ENCODE results near the gene PDCD1.
"Not testable (repeated sequence)": the region's sequence is repeated elsewhere in the genome, so short reads cannot be mapped to it uniquely, and the experiment has no call there.

Gene PDCD1

DNA sequence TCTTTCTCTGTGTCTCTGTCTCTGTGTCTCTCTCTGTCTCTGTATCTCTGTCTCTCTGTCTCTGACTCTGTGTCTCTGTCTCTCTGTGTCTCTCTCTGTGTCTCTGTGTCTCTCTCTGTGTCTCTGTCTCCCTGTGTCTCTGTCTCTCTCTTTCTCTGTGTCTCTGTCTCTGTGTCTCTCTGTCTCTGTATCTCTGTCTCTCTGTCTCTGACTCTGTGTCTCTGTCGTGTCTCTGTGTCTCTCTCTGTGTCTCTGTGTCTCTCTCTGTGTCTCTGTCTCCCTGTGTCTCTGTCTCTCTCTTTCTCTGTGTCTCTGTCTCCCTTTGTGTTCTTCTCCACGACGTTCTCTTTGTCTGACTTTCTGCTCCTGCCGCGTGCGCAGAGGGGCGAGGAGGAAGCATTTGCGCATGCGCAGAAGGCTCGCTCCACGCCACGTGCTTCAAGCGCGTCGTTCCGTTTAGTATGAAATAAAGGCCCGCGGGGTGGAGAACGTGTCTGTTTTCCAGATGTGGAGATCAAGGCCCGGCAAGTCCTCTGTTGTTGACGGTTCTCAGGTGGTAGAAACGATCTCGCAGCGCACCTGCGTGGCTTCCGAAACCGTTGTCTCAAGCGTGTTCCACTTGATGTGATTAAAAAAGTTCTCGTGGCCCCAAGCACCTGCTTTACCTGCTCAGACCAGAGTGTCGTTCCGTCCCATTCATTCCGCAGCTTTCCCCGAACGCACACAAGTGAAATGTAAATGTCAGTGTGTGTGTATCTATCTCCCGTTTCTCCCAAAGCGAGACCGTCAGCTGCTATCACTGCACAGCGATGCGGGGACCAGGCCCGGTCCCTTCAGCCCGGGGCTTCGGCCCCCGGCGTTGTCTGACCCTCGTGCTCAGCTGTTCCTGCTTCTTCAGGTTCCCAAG, 34.9 kb downstream of the PDCD1 start:
- DNase-seq: not testable (repeated sequence)

DNA sequence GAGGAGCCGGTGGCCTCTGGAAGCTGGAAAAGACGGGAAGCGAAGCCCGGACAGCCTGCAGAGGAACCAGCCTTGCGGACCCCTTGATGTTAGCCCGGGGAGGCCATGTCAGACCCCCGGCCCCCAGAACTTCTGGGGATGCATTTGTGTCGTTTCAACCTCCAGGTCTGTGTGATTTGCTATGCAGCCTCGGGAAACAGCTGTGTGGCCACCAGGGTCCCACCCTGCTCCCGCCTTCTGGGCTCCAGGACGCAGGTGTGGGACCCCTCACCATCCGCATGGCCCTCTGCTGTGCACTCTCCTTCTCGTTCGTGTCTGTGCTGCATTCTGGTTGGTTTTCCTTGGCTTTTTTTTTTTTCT, 36.5 kb downstream of the PDCD1 start:
- DNase-seq: no peak

DNA sequence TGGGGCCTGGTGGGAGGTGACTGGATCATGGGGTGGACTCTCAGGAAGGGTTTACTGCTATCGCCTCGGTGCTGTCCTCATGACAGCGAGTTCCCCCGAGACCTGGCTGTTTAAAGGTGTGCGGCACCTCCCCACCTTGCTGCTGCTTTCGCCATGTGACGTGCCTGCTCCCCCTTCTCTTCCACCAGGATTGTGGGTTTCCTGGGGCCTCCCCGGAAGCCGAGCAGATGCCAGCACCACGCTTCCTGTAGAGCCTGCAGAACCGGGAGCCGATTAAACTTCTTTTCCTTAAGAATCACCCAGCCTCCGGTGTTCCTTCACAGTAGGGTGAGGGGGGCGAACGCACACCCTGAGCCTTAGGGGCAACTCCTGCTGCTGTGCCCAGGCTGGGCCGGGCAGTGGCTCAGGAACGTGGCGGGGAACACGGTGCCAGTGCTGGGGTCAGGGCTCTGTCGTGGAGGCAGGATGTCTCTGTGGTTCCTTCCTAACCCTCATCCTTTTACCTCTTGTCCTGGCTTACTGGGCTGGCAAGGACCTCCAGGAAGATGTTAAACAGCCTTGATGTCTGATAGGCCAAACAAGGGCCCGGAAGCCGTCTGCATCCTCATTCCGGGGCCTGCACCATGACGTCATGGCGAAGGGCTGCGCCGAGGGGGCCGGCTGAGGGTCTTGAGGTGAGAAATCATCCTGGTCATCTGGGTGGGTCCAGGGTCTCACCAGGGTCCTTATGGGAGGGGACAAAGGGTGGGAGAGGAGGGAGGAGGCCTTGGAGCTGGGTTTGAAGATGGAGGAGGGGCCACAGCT, 37.0 kb downstream of the PDCD1 start:
- DNase-seq: no peak

DNA sequence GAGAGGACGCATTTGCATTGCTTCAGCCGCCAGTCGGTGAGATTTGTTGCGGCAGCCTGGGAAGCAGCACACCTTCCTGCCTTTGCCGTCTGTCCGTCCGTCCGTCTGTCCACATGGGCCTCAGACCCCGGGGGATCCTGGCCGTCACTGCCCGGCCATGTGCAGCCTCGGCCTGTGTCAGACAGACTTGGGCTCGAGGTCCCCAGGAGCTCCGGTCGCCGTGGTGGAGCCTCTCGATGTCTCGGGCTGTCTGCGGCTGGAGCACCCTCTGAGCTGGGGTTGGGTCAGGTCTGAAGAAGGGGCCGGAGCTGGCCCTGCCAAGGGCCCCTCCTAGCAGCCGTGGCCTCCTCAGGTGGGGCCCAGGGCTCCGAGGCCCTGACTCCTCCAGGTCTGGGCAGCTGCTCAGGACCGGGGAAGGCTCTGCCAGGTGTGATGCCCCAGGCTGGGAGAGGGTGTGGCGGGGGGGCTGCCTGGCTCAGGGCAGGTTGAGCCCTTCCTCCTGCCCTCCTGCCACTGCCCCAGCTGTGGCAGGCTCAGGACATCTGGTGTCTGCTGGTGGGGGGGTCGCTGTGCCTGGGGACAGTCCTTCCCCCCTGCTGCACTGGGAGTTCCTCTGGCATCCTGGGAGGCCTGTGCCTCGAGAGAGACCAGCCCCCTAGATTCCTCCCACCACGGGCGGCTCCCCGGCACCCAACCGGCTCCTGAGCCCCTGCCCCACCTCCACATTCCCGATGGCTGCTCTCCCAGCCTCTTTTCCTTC, 37.9 kb downstream of the PDCD1 start:
- DNase-seq: no peak

DNA sequence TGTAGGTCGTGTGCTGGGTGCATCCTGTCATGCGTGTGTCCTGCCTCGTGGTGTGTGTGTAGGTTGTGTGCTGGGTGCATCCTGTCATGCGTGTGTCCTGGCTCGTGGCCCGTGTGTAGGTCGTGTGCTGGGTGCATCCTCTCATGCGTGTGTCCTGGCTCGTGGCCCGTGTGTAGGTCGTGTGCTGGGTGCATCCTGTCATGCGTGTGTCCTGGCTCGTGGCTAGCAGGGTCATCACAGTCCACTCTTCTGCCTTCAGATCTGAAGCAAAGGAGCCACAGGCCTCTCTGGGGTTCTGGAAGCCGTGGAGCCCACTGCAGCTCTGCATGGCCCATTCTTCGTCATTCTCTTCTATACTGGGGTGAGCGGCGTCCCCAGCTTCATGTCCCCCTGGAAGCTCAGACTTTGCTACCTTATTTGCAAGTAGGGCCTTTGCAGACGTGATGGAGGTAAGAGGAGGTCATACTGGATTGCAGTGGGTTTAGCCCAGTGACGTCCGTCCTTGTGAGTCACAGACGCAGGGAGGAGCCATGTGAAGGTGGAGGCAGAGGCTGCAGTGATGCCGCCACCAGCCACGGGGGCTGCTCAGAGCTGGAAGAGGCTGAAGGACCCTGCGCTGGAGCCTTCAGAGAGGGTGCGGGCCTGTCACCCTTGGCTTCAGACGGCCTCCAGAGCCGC, 38.6 kb downstream of the PDCD1 start:
- not testable (repeated sequence) for DNase-seq

DNA sequence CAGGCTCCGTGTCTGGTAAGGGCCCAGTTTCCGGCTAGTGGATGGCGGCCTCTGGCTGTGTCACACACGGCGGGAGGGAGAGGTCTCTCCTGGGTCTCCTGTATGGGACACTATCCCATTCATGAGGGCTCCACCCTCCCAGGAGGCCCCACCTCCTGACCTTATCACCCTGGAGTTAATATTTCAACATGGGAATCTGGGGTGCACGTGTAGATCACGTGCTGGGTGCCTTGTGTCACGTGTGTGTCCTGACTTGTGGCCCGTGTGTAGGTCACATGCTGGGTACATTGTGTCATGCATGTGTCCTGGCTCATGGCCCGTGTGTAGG, 39.8 kb downstream of the PDCD1 start:
- DNase-seq: no peak

DNA sequence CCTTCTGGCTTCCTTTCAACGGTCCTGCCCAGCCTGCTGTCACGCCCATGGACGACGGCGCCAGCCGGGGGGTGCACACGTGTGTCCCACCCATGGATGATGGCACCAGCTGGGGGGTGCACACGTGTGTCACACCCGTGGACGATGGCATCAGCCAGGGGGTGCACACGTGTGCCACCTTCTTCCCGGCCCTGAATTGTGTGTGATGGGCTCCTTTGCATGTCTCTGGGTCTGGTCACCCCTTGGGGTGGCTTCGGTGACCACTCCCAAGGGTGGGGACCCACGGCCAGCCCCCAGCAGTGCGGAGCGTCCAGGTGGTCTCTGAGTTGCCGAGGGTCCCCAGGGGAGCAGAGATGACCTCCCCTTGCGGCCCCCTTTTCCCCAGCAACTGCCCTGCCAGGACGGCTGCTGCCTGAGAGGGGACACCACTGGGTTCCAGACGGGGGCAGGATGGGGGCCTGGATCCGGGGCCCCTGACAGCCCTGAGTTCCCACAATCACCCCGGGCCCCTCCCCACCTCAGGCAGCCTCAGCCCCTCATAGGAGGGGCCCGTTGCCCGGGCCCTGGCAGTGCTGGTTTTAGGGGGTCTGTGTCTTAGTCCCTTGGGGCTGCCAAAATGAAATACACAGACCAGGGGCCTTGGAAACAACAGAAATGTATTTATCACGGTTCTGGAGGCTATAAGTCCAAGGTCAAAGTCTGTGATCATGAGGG, 40.3 kb downstream of the PDCD1 start:
- DNase-seq: no peak

DNA sequence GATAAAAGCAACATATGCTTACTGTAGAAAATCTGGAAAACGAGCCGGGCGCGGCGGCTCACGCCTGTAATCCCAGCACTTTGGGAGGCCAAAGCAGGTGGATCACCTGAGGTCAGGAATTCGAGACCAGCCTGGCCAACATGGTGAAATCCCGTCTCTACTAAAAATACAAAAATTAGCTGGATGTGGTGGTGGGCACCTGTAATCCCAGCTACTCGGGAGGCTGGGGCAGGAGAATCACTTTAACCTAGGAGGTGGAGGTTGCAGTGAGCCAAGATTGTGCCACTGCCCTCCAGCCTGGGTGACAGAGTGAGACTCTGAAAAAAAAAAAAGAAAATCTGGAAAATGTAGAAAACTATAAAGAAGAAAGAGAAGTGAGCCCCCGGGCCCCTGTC, 40.9 kb downstream of the PDCD1 start:
- not testable (repeated sequence) for DNase-seq

DNA sequence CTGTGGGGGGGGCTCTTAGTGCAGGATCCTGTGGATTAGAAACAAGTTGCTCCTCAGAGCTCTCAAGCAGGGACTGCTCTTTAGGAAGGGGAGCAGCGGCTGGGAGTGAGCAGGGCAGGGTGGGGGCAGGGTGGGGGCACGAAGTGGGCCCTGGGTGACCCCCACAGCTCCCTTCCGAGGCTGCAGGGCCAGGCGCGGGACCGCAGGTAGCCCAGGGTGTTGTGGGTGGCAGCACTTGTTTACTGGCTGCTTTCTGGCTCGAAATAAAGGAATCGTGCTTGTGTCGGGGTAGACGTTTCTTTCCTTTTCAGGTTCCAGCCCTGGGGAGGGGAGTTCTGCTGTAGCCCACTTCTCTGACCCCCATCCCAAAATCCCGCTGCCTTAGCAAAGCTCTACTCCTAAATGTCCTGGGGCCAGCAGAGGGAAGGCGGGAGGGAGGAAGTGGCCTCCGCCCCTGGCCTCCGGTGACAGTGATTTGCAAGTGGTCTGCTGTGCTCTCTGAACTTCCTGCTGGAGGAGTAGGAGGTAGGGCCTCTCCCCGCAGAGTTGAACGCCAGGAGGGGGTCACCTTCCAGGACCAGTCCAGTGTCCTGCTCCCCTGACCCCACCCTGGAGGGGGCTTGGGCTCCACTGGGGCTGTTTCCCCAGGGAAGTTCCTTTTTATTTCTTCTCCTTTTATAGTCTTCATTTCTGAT, 41.4 kb downstream of the PDCD1 start:
- DNase-seq: no peak

DNA sequence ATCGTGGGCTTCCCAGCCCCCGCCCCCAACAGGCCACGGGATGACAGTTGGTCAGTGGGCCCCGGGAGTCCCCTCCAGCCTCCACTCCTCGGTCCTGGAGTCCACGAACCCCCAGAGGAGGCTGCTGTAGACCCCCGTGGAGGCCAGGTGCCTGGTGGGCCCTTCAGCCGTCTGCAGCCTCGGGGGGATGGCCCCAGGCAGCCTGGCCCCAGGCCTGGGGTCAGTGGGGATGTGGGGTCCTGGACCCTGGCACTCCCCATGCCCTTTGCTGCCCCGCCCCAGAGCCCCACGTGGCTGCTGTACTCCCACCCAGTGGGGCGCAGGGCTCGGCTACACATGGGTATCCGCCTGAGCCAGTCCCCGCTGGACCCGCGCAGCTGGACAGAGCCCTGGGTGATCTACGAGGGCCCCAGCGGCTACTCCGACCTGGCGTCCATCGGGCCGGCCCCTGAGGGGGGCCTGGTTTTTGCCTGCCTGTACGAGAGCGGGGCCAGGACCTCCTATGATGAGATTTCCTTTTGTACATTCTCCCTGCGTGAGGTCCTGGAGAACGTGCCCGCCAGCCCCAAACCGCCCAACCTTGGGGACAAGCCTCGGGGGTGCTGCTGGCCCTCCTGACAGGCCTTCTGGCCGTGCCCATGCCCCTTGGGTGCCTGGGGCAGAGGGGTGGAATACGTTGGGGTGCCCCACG, 42.1 kb downstream of the PDCD1 start:
- DNase-seq: no peak

DNA sequence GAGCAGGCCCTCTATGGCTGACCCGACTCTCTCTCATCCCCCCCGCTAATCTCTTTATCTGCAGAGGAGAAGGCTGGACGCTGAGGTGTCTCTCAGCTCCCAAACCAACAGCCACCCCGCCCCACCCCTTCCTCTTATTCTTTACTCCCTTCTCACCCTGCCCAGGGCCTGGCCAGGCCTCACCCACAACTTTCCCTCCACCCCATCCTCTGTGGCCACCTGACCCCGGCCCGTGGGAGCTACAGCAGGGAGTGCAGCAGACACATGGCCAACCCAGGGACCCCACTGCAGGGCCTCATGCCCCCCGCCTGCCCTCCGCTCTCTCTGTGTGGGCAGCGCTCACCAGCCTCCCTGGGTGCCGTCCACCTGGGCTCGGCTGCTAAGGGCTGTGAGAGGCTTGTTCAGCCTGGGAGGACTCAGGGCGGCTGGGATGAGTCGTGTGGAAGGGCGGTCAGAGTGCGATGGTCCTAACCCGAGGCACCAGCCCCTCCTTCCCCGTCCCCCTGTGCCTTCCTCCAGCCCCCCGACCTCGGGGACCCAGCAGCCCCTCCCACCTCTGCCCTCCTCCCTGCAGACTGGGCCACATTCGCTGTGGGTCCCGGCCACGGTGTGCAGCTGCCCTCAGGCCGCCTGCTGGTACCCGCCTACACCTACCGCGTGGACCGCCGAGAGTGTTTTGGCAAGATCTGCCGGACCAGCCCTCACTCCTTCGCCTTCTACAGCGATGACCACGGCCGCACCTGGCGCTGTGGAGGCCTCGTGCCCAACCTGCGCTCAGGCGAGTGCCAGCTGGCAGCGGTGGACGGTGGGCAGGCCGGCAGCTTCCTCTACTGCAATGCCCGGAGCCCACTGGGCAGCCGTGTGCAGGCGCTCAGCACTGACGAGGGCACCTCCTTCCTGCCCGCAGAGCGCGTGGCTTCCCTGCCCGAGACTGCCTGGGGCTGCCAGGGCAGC, 42.9 kb downstream of the PDCD1 start:
- DNase-seq: no peak

DNA sequence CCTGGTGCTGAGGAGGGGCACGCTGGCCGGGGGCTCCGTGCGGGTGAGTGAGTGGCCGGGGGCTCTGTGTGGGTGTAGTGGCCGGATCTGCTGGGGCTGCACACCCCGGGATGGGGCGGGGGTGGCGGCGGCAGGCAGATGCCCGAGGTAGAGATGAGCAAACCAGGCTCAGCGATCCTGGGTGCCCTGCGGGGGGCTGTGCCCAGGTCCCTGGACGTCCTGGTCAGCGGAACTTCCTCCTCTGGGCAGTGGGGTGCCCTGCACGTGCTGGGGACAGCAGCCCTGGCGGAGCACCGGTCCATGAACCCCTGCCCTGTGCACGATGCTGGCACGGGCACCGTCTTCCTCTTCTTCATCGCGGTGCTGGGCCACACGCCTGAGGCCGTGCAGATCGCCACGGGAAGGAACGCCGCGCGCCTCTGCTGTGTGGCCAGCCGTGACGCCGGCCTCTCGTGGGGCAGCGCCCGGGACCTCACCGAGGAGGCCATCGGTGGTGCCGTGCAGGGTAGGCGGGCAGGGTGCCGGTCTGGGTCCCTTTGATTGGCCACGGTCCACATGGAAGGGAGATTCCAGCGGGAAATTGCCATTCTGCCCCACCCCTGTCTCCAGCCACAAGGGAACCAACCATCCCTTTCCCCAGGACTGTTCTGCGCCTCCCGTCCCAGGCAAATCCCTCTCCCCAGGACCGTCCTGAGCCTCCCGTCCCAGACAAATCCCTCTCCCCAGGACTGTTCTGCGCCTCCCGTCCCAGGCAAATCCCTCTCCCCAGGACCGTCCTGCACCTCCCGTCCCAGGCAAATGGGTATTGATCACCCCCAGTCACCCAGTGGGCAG, 43.8 kb downstream of the PDCD1 start:
- no peak for DNase-seq

DNA sequence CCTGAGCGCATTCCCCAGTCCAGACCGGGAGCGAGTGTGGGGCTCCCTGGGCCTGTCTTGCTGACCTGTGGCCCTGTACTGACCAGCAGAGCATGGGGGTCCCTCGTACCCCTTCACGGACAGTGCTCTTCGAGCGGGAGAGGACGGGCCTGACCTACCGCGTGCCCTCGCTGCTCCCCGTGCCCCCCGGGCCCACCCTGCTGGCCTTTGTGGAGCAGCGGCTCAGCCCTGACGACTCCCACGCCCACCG, 44.4 kb downstream of the PDCD1 start:
- no peak for DNase-seq

DNA sequence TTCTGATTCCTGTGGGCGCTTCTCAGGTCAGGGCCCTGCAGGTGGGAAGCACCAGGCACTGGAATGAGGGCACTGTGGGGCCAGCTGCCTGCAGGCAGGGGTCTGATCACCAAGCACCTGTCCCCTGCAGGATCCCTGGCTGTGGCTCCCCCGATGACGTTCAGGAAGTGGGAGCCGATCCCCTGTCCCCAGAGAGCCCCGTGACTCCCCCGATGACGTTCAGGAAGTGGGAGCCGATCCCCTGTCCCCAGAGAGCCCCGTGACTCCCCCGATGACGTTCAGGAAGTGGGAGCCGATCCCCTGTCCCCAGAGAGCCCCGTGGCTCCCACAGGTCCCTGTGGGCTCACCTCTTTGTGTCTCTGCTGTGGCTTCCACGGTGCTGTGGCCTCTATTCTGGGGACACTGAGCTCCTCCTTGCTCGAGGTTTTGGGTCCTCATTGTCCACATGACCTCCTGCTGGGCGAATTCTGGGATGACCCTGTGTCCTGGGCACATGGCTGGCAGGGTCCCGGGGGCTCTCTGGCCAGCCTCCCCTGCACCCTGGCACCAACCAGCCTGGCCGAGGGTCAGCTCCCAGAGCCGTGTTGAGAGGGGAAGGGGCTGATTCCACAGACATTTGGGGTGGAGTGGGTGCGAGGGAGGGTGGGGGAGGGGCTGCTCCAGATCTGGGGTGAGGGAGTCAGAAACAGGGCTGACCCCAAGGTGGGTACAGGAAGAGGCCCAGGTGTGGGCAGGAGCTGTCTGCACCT, 44.9 kb downstream of the PDCD1 start:
- no peak for DNase-seq

DNA sequence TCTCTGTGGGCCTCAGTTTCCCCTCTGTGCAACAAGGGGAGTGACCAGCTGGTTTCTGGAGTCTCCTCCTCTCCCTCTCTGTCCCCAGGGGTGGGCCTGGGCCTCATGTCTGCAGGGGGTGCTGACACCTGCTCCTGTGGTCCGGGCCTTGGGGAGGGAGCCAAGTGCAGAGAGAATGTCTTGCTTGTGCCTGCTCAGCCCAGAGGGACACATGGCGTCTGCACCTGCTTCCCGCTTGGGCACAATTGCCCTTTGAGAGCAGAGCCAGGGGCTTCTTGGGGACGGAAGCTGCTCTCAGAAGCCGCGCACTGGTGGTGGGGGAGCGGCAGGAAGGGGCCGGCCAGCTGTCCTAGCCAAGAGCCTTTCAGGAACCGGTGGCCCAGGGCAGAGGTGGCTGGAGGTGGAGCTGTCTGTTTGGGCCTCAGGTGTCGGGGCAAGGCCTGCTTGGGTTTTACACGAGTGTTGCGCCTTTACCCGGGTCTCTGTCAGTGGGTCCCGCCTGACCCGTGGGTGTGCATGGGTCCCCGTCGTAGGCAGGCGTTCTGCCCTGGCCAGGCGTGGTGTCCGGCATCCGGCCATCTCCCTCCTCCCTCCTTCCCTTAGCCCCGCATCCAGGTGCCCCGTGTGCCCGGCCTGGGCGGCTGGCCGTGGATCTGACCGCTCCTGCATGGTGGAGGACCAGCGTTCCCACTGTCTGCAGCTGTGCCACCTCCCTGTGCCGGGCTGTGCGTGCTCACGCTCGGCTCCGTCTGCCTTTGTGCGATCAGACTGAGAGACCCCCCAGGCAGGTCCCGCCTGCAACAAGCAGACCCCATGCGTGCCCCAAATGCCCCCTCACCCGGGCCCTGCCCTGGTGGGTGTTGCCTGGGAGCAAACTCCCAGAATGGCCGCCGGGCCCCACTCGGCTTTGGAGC, 45.7 kb downstream of the PDCD1 start:
- DNase-seq: no peak

DNA sequence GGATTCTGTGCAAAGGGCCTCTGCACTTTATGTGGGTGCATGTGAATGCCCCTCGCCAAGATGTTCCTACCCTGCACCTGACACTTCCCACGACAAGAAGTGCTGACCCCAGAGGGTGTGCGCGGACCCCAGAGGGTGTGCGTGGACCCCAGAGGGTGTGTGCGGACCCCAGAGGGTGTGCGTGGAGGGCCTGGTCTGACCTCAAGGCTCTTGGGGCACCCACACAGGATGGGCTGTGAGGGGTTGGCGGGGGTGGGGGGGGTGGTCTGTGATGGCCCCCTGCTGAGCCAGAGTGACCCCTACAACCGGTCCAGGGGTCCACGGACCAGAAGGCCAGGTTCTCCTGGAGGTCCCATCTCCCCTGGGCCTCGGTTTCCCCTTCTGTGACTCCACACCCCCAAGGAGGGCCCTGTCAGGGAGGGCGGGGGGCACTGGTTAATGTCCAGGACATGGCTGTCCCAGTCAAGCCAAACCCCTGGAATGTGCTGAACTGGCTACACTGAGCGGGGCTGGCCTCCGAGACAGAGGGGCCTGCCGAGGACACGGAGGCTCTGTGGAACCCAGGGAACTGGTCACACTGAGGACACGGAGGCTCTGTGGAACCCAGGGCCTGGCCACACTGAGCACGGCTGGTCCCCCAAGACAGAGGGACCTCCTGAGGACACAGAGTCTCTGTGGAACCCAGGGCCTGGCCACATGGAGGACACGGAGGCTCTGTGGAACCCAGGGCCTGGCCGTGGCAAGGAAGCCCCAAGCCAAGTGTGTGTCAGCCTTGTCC, 46.6 kb downstream of the PDCD1 start:
- DNase-seq: no peak

Measured in DMS 273 treated with DMSO at 0.1 percent for 48 hours (cell line).